H1 (cell line): ENCODE results near the gene CABP4. TPM values are rescaled to one million over a fixed set of nuclear protein-coding genes. Genes with fewer than 3 reads are reported as not detected.
A peak's percentile ranks its signal among the peaks of the same experiment; 100 is the strongest.

Source experiments
- CTCF ChIA-PET: fragments of 300-600 bp; sonication (Branson Sonifier 250); formaldehyde crosslinking; loops from one replicate; lab custom pipeline; 2021; ENCODE audit not compliant: partially characterized antibody; lab: Charles Lee
- POLR2A ChIA-PET: fragments of 300-600 bp; sonication (Branson Sonifier 250); formaldehyde crosslinking; loops from one replicate; lab custom pipeline; 2021; ENCODE audit warnings: inconsistent platforms; ENCODE audit not compliant: partially characterized antibody; lab: Charles Lee
- DNase-seq, 2 experiments: peaks; one replicate each; pipeline versions ENCODE4 v3.0.0 to v3.0.0-alpha.2; 2010 to 2022; ENCODE audit warnings: low spot score in 2 of 2, low read depth in 1 of 2, mixed read lengths in 1 of 2
- FAIRE-seq: peaks from 2 replicates; lab custom pipeline; 2011; peaks lifted over from hg19 to GRCh38; lab: Jason Lieb, UNC
- H2AFZ ChIP-seq: 2 replicates; pipeline ENCODE4 v1.8.1; 2012; ENCODE audit warnings: low read length, inconsistent platforms
- H2AK5ac ChIP-seq: 2 replicates; pipeline ENCODE4 v1.6.1; 2013; ENCODE audit warnings: low read depth, low read length
- H2BK120ac ChIP-seq: replicated peaks from 2 replicates; pipeline ENCODE3; 2013; ENCODE audit warnings: low read depth, low read length, inconsistent platforms
- H2BK12ac ChIP-seq: 2 replicates; pipeline ENCODE4 v1.6.1; 2013; ENCODE audit warnings: low read depth, low read length
- H2BK15ac ChIP-seq: 2 replicates; pipeline ENCODE4 v1.6.1; 2013; ENCODE audit warnings: low read length
- H2BK20ac ChIP-seq: 2 replicates; pipeline ENCODE4 v1.6.1; 2013; ENCODE audit warnings: low read length
- H2BK5ac ChIP-seq: 2 replicates; pipeline ENCODE4 v1.6.1; 2013; ENCODE audit warnings: low read depth, low read length
- H3K14ac ChIP-seq: 2 replicates; pipeline ENCODE4 v1.6.1; 2013; ENCODE audit warnings: inconsistent platforms; ENCODE audit not compliant: insufficient read length
- H3K18ac ChIP-seq: 2 replicates; pipeline ENCODE4 v1.6.1; 2013; ENCODE audit warnings: low read length; ENCODE audit errors: extremely low read depth
- H3K23ac ChIP-seq: 2 replicates; pipeline ENCODE4 v1.6.1; 2013; ENCODE audit warnings: inconsistent platforms; ENCODE audit not compliant: insufficient read length
- H3K23me2 ChIP-seq: 2 replicates; pipeline ENCODE4 v1.6.1; 2013; ENCODE audit warnings: low read depth, low read length
- H3K27ac ChIP-seq: 2 replicates; pipeline ENCODE4 v1.6.1; 2011; ENCODE audit warnings: low read depth, low read length, inconsistent platforms
- H3K27me3 ChIP-seq, 4 experiments: replicated peaks in 1 of 4; 1 replicate in 1 of 4; 2 replicates in 3 of 4; pipeline versions ENCODE4 v1.6.1 to v1.8.1; 2011 to 2013; ENCODE audit warnings: low read length in 3 of 4, mild to moderate bottlenecking in 3 of 4, inconsistent platforms in 2 of 4, mixed read lengths in 2 of 4, moderate library complexity in 1 of 4; ENCODE audit not compliant: control insufficient read depth in 3 of 4, insufficient read depth in 3 of 4; ENCODE audit errors: extremely low read depth in 1 of 4
- H3K36me3 ChIP-seq, 4 experiments: 2 replicates each; pipeline versions ENCODE4 v1.6.1 to v1.8.1; 2011 to 2013; ENCODE audit warnings: mild to moderate bottlenecking in 4 of 4, low read length in 3 of 4, moderate library complexity in 2 of 4, control low read depth in 1 of 4, inconsistent platforms in 1 of 4; ENCODE audit not compliant: insufficient read depth in 4 of 4, control insufficient read depth in 2 of 4
- H3K4ac ChIP-seq: replicated peaks from 2 replicates; pipeline ENCODE3; 2013; ENCODE audit warnings: low read length, low read depth, mixed read lengths, inconsistent platforms; ENCODE audit not compliant: insufficient read length
- H3K4me1 ChIP-seq, 4 experiments: replicated peaks in 1 of 4; 1 replicate in 1 of 4; 2 replicates in 3 of 4; pipeline versions ENCODE4 v1.6.1 to v1.8.1; 2011 to 2013; ENCODE audit warnings: low read length in 3 of 4, inconsistent platforms in 2 of 4, mixed read lengths in 1 of 4; ENCODE audit not compliant: insufficient read depth in 4 of 4, control insufficient read depth in 3 of 4
- H3K4me2 ChIP-seq, 2 experiments: 2 replicates each; pipeline versions ENCODE4 v1.6.1 to v1.8.1; 2011 to 2013; ENCODE audit warnings: low read depth in 2 of 2, low read length in 2 of 2, control low read depth in 1 of 2, inconsistent platforms in 1 of 2, mild to moderate bottlenecking in 1 of 2; ENCODE audit not compliant: insufficient read depth in 1 of 2
- H3K4me3 ChIP-seq, 4 experiments: fragments of 200-600, 300-600 bp in 1 of 4; sonication (generic), shearing (Covaris generic), sonication (Bioruptor Twin) in 1 of 4; 2 replicates each; pipeline versions ENCODE4 v1.5.1 to v1.8.1; 2011 to 2016; ENCODE audit warnings: low read length in 4 of 4, low read depth in 3 of 4, control low read depth in 2 of 4, inconsistent platforms in 2 of 4, mild to moderate bottlenecking in 2 of 4, mixed read lengths in 1 of 4, moderate library complexity in 1 of 4; ENCODE audit not compliant: insufficient read depth in 2 of 4; ENCODE audit errors: extremely low read depth in 1 of 4
- H3K56ac ChIP-seq: replicated peaks from 2 replicates; pipeline ENCODE3; 2013; ENCODE audit warnings: low read depth, mild to moderate bottlenecking, mixed read lengths, low read length, inconsistent platforms; ENCODE audit not compliant: insufficient read length
- H3K79me1 ChIP-seq: 2 replicates; pipeline ENCODE4 v1.6.1; 2013; ENCODE audit warnings: low read depth, low read length, control low read depth
- H3K79me2 ChIP-seq, 2 experiments: 2 replicates each; pipeline versions ENCODE4 v1.6.1 to v1.8.1; 2012 to 2013; ENCODE audit warnings: low read length in 2 of 2, mild to moderate bottlenecking in 2 of 2, inconsistent platforms in 1 of 2; ENCODE audit not compliant: insufficient read depth in 2 of 2, control insufficient read depth in 1 of 2
- H3K9ac ChIP-seq, 4 experiments: replicated peaks in 1 of 4; 1 replicate in 1 of 4; 2 replicates in 3 of 4; pipeline versions ENCODE4 v1.6.1 to v1.8.1; 2011 to 2013; ENCODE audit warnings: low read depth in 3 of 4, low read length in 3 of 4, control low read depth in 2 of 4, mild to moderate bottlenecking in 2 of 4, moderate library complexity in 2 of 4, inconsistent platforms in 1 of 4; ENCODE audit errors: extremely low read depth in 1 of 4
- H3K9me3 ChIP-seq, 2 experiments: 2 replicates each; pipeline versions ENCODE4 v1.6.1 to v1.8.1; 2012 to 2013; ENCODE audit warnings: mild to moderate bottlenecking in 2 of 2, moderate library complexity in 2 of 2, control low read depth in 1 of 2, inconsistent platforms in 1 of 2, low read depth in 1 of 2, low read length in 1 of 2, mixed read lengths in 1 of 2; ENCODE audit not compliant: insufficient read depth in 2 of 2
- H4K20me1 ChIP-seq, 2 experiments: replicated peaks in 1 of 2; 2 replicates each; pipeline versions ENCODE3 to v1.8.1; 2011 to 2013; ENCODE audit warnings: inconsistent platforms in 2 of 2, low read length in 2 of 2, mild to moderate bottlenecking in 1 of 2; ENCODE audit not compliant: insufficient read depth in 2 of 2, control insufficient read depth in 1 of 2
- H4K5ac ChIP-seq: 2 replicates; pipeline ENCODE4 v1.6.1; 2013; ENCODE audit warnings: low read length, low read depth, mixed read lengths, inconsistent platforms; ENCODE audit not compliant: insufficient read length
- H4K8ac ChIP-seq: 2 replicates; pipeline ENCODE4 v1.8.0; 2013; ENCODE audit warnings: mild to moderate bottlenecking, moderate library complexity, low read length, inconsistent platforms; ENCODE audit not compliant: insufficient read depth; ENCODE audit errors: extremely low read depth
- H4K91ac ChIP-seq: replicated peaks from 2 replicates; pipeline ENCODE3; 2013; ENCODE audit warnings: low read length, mixed read lengths, inconsistent platforms; ENCODE audit not compliant: insufficient read length
- CBX8 ChIP-seq: fragments of 300-800, 300-1000 bp; sonication (generic); IDR thresholded peaks from 2 replicates; pipeline ENCODE4 v1.7.1; 2016; ENCODE audit warnings: low read depth, low read length, borderline replicate concordance
- KDM5A ChIP-seq: fragments of 200-600 bp; IDR thresholded peaks from 2 replicates; pipeline ENCODE4 v1.7.1; 2012; ENCODE audit warnings: mild to moderate bottlenecking, low read length, inconsistent platforms, mixed read lengths
- WGBS, 2 experiments: shearing (Covaris generic) in 1 of 2; methylation state at CpG; one replicate each; pipeline versions ENCODE4 v1.1.6 to v1.1.7; 2013 to 2015; ENCODE audit warnings: low lambda C conversion rate in 2 of 2, mixed read lengths in 2 of 2, inconsistent platforms in 1 of 2, low coverage in 1 of 2, missing lambda C conversion rate in 1 of 2; ENCODE audit not compliant: insufficient replicate concordance in 2 of 2, insufficient coverage in 1 of 2, insufficient read length in 1 of 2; ENCODE audit errors: extremely low coverage in 1 of 2, missing lambda C conversion rate in 1 of 2; 5-methylcytosine and 5-hydroxymethylcytosine counted together
- polyA plus RNA-seq, 7 experiments: library from polyadenylated mRNA; depleted of rRNA in 3 of 7; stranded (reverse) in 5 of 7; unstranded in 2 of 7; fragments of >200 nt in 5 of 7; fragments of 200-250 nt in 2 of 7; gene quantifications; 1 replicate in 5 of 7; 2 replicates in 1 of 7; 4 replicates in 1 of 7; pipeline versions ENCODE4 v1.2.1 to v1.2.3, GENCODE V29; 2011 to 2013; ENCODE audit warnings: missing spikeins in 2 of 7, mixed read lengths in 2 of 7
- total RNA-seq: library from RNA; stranded (reverse); fragmentation: NEBNext Ultra II Directional; extraction: Animal tissue kit (Norgen Biotek cat#: 25700); gene quantifications from 2 replicates; pipeline ENCODE4 v1.2.1, GENCODE V29; 2021

CABP4 gene
- total and polyA plus RNA-seq, 2 of the 8 experiments (the other 6 are each of a cell fraction or from before 2014, with no cell fraction given): not detected

- H4K91ac ChIP-seq: no peak overlapping the region
- CTCF ChIA-PET: interaction anchor here (3.8 kb wide), 1 partner anchor 29 kb away, joined by 10 read pairs; the partner anchor contains the start of gene PPP1CA
Measured at GRCh38 chr11:67429722-67430121, 25.4 kb upstream of the CABP4 start.

More at GRCh38 chr11:67429722-67430121, 25.4 kb upstream of the CABP4 start:
- H4K8ac ChIP-seq: 0 out of 2 replicates have a peak overlapping the region, but pooled peaks have one; percentile 21
- no peak overlapping the region for H4K5ac ChIP-seq
- no peak overlapping the region for H3K4me3 ChIP-seq
- peaks cover 0 to 12% (median 4%) of the 10 kb centered on the region in 4 experiments; a peak in 6 of 7 replicates for H3K4me1 ChIP-seq
- H3K56ac ChIP-seq: no peak overlapping the region
- H3K27ac ChIP-seq: no peak overlapping the region
- peak overlapping the region in 1 of 2 experiments; percentile 60; a peak in 1 of 4 replicates for H3K4me2 ChIP-seq
- H2AFZ ChIP-seq: no peak overlapping the region
- DNase-seq: no peak
- H2BK20ac ChIP-seq: no peak overlapping the region
- H3K18ac ChIP-seq: no peak overlapping the region
- H3K79me1 ChIP-seq: peaks cover 5% of the 10 kb centered on the region
- no peak overlapping the region for H3K9ac ChIP-seq
- H3K23ac ChIP-seq: no peak overlapping the region
- H2BK120ac ChIP-seq: no peak overlapping the region
- H2BK12ac ChIP-seq: no peak overlapping the region
- peaks cover 0 to 6% of the 10 kb centered on the region in 2 experiments for H4K20me1 ChIP-seq
- no peak overlapping the region for H3K14ac ChIP-seq
- no peaks in the 10 kb centered on the region for H3K9me3 ChIP-seq
- H2BK5ac ChIP-seq: no peak overlapping the region
- H3K23me2 ChIP-seq: peaks cover 10% of the 10 kb centered on the region
- POLR2A ChIA-PET: interaction anchor here (0.7 to 12.5 kb wide), 6 partner anchors 8 to 34 kb away, joined by 3 to 104 read pairs (median 6); partner anchors contain the start of genes CABP4, CARNS1 and PTPRCAP
- no peak for FAIRE-seq
- H2BK15ac ChIP-seq: no peak overlapping the region
- H3K27me3 ChIP-seq: no peaks in the 10 kb centered on the region
- 93% methylated on average over 11 of the region's 11 CpGs; no CpG with 5 or more reads in 1 of the 2 experiments for WGBS, 2 experiments
- TF ChIP-seq KDM5A (no peak), CBX8 (no peak)
- H2AK5ac ChIP-seq: no peak overlapping the region
- peaks cover 0 to 9% of the 10 kb centered on the region in 2 experiments; a peak in 2 of 4 replicates for H3K79me2 ChIP-seq
- H3K4ac ChIP-seq: no peak overlapping the region
- peaks cover 3 to 13% (median 8%) of the 10 kb centered on the region in 4 experiments; a peak in 7 of 8 replicates for H3K36me3 ChIP-seq
